GM18508 (cell line): ENCODE results near the gene BCAP31.

Experiments
- ATAC-seq: cut with Tn5 transposase; IDR thresholded peaks from one replicate; pipeline ENCODE4 v1.9.1; 2021; ENCODE audit warnings: moderate number of reproducible peaks; ENCODE audit not compliant: insufficient read depth, unreplicated experiment

Gene BCAP31

GRCh38 chrX:153724252-153725038 is at the start of gene BCAP31, which contains the start of gene ABCD1:
Gene BCAP31 (minus strand): TSS chrX:153724387. CDS start chrX:153723244, 1,143 bp downstream.
Gene ABCD1 (plus strand): TSS chrX:153724856. CDS start chrX:153725267, 411 bp downstream.
- no peak for ATAC-seq

- ATAC-seq, result no peak
Observed at GRCh38 chrX:153773218-153773611, 49.0 kb upstream of the BCAP31 start.

- ATAC-seq, result no peak
Observed at GRCh38 chrX:153772316-153773217, 48.4 kb upstream of the BCAP31 start.

- ATAC-seq, result no peak
Observed at GRCh38 chrX:153771415-153772315, 47.5 kb upstream of the BCAP31 start.

GRCh38 chrX:153770601-153771414 is 46.6 kb upstream of the BCAP31 start:
- no peak for ATAC-seq

GRCh38 chrX:153769865-153770600 is 45.8 kb upstream of the BCAP31 start:
- no peak for ATAC-seq

GRCh38 chrX:153769158-153769864 is 45.1 kb upstream of the BCAP31 start:
- no peak for ATAC-seq

- ATAC-seq, result no peak
Observed at GRCh38 chrX:153768311-153769157, 44.3 kb upstream of the BCAP31 start.

GRCh38 chrX:153767674-153768055 is 43.5 kb upstream of the BCAP31 start:
- ATAC-seq, result no peak

GRCh38 chrX:153766871-153767673 is 42.9 kb upstream of the BCAP31 start:
- ATAC-seq, result no peak

- no peak for ATAC-seq
Observed at GRCh38 chrX:153766098-153766817, 42.1 kb upstream of the BCAP31 start.

GRCh38 chrX:153765138-153766079 is 41.2 kb upstream of the BCAP31 start:
- ATAC-seq, result no peak

GRCh38 chrX:153764786-153765137 is 40.6 kb upstream of the BCAP31 start:
- ATAC-seq, result no peak

- no peak for ATAC-seq
Observed at GRCh38 chrX:153763989-153764755, 40.0 kb upstream of the BCAP31 start, which contains the start of gene PLXNB3. Gene PLXNB3 (plus strand): TSS chrX:153764249. CDS start chrX:153765536, 1,287 bp downstream.
